HG02763 (cell line): ENCODE results near the gene NEUROD4.

ENCODE experiments used
- ATAC-seq: cut with Tn5 transposase; IDR thresholded peaks from one replicate; pipeline ENCODE4 v1.9.1; 2021; ENCODE audit warnings: mild to moderate bottlenecking, moderate library complexity; ENCODE audit not compliant: unreplicated experiment

NEUROD4 gene

DNA sequence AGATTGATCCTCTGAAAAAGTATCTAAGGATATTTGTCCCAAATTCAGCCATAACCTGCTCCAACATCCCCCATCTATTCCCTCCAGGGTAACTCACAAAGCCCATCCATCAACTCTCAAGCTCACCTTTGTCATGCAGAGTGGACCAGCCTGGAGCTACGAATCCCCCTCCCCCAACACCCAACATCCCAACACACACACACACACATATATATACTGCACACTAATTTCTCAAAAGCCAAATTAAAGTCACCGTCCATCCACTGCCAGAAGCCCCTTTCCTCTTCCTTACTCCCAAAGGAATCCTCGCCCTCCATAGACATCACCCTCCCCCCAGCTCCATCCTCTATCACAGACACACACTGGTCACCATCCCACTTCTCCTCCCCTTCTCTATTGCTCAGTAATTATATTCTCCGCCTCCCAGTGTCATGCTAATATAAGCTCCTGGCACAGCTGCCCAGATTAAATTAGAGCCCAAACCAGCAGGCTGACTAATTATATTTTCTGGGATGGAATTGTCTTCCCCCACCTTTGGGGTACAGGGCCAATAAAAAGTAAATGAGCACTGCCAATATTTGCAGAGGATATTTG lies 21.7 kb upstream of the NEUROD4 start:
- ATAC-seq = no peak

DNA sequence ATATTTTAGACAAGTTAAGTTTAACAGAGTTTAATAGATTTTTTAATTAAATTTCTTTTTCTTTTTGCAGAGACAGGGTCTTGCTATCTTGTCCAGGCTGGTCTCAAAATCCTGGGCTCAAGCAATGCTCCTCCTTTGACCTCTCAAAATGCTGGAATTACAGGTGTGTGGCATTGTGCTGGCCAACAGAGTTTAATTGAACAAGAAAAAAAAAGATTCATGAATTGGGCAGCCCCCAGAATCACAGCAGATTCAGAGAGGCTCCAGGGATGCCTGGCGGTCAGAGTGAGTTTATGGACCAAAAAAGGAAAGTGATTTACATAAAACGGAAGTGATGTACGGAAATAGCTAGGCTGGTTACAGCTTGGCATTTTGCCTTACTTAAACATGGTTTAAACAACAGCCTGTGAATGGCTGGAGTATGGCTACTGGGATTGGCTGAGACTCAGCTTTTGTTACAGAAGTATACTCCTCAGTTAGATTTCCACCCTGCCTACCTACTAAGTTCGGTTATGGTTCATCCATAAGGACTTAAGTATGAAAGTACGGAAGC lies 20.7 kb upstream of the NEUROD4 start:
- ATAC-seq = no peak

DNA sequence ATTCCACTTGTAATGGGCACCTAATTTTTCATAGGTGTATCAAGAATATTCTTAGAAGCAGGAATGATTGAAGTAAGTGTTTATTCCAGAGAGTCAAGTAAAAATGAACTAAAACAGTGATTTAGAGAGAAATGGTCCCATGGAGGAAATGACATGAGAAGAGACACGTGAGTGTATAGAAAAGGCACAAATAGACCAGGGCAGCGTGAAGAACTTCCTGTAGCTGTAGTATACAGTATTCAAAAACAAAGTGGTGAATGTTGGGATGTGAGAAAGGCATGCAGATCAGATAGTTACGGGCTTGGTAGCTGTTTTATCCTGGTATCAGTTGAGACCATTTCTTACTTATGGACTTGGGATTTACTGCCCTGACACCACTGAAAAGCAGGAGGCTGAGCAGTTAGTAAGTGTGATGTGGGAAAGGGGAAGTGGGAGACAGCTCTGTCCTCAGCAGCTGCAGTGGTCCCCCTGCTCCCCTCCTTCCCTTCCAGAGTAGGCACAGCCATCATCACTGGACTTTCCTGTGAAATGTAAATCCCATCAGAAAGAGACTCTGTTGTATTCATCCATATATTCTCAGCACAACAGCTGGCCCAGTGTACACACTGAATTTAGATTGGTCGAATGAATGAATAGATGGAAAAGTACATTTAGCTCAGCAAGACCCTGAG lies 18.4 kb upstream of the NEUROD4 start:
- no peak for ATAC-seq

DNA sequence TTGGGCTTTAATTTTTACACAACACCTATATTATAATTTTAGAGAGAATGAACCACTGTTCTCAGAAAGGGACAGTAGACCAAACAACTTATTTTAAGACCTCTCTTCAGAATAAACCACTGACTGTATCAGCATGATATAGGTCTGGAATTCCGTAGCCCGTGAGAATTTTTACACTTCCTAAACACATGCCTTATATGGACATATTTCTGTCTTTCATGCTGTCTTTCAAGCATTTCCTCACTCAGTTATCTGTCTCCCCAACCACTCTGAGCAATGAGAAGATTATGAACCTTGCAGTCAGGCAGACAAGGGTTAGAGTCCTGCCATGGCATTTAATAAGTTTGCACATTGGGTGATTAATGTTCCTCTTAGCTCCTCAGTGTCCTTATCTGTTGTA lies 17.4 kb upstream of the NEUROD4 start:
- no peak for ATAC-seq

DNA sequence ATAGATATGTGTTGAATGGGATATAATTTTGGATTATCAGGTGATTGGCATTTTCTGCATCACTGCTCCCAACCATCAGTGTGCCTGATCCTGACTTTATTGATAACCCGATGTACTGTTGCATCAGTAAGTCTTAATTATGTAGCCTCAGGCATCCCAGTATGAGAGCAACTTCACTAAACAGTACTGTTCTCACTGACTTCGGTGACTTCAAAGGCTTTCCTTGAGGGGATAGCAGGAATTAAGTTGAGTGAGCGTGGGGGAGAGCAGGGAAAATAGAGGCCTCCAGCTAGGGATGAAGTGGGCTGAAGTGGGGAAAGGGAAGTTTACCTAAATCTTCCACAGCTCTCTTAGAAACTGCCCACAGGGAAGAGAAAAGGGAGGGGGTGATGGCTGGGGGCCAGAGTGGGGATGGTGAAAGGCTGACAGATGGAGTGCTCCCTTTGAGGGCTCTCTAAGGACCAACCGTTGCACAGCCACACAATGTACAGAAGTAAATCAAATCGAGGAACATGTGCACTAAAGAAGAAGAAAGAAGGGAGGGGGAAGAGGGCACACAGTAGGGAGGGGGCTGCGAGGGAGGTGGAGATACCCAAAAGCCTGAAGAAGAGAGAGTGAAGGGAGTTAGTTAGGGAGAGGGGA lies 10.7 kb upstream of the NEUROD4 start:
- ATAC-seq = no peak

DNA sequence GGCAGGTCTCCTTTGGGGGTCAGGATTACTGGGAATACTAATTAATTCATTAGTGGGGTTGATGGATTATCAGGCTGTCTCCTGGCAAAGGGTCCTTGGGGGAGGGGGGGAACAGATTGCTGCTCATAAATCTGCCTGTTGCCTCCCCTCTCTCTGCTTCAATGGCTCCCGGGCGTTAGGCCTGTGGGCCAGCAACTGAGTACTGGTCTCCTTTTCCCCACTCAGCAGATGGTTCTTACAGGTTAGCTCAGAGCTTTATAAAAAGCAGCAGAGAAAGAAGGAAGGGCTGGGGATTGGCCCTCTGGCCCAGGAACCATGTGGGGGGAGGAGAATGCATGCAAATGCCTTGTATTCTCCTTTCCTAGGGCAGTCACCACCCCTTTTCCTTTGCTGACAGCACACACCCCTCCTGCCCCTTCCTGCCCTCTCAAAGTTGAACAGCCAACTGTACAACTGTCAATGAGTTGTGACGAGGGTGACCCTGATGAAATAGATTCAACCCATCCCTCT lies 2.3 kb upstream of the NEUROD4 start:
- ATAC-seq = no peak

DNA sequence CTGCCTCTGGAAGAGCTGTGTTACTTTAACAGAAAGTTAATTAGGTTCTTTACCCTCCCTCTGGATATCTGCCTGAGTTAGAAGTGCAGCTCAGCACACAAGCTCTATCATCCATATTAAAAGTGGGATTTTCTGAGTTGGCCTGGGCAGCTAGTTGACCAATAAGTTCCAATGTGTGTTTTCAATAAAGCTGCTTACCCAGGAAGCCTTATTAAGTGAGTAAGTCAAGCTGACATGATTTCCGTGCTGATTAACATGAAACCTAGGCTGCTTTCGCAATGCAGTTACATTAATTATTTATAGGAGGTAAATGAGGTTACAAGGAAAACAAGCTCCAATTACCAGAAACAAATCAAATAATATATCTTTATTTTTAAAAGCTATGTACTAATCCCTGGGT lies 4.8 kb downstream of the NEUROD4 start:
- no peak for ATAC-seq

DNA sequence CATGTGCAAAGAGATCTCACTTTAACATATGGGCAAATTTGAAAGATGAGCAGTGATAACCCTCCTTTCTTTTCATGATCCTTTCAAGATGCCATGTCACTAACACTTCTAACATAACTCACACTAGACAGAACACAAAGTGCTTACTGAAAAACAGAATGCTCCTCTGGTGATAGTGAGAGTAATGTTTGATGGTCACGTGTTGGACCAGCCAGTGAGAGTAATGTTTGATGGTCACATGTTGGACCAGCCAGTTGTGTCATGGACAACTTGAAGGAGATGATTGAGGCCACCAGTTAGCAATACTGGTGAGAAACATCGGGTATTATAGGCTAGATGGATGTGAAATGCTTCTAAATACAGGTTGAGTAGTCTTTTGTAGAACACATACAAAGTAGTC lies 5.7 kb downstream of the NEUROD4 start:
- ATAC-seq = no peak

DNA sequence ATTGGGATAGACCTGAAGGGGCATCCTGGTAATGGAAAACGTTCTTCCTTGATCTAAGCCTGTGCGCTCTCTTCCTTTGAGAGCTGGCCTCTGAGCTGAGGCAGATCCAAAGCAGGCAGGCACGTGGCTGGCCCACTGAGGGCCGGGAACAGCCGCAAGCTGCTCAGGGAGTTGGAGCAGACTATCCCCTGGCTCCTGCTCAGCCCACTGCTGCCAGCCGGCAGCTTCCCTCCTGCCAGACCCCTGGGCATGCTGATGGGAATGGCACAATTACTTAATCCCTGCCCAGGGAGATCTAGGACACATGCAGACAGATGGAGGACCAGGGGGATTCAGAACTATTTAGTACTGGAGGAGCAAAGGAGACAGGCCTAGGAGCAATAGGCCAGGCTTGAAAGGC lies 14.4 kb downstream of the NEUROD4 start:
- no peak for ATAC-seq

DNA sequence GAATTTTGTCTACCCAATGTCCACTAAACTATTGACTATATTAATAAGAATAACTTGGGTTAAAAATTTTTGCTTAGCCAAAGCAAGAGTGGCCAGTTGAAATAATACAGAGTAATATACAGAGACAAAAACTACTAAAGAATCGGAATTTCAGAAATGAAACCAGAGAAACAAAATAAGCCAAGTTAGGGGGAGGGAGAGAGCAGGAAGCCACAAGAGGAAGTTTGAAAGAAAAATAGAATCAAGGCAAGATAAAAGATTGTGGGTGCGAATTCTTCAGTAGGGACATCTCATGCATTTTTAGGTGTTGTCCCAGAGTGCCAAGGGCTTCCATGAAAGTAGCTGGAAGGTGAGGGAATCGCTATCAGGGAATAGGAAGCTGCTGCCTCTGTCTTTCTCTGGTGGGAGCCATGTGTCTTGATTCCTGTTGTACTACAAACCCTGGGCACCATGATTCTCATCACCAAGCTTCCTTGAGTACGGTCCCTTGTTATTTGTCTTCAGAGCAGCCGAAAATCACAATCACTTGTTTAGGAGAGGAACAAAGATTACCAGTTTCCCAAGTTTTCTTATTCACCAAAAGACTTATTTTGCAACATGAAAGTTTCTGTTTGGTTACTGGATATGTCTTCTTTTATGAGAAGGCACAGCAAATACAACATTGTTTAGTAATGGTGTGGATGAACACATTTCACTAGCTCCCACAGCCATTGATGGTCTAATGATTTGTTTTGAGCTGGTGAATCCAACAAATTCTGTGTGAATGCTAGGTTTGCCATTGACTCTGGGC lies 16.7 kb downstream of the NEUROD4 start:
- ATAC-seq = no peak

DNA sequence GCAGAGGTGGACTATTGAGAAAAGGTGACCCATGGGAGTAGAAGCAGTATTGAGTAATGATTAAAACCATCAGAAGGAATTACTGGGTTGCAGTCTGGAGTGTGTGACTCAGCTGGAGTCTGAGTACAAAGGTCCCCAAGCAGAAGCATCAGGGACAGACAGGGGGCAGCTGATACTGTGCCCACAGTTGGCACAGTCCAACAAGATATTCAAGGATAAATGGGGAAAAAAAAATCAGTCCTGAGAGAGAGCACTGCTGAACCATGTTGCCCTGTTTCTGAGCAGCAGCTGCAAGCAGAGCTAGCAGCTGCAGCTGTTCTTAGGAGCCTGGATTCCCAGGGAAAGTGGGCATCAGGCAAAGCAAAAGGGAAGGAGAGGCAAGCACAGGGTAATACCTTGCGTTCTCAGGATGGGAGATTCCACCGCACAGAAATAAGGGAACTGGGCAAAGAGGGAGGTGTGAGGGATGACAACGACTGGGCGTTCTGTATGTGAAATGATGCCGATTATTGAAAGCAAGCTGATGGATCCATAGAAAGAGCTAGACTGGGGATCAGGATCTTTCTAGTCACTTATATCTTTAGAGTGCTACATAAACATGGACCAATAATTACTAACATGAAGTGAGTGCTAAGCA lies 17.7 kb downstream of the NEUROD4 start:
- no peak for ATAC-seq

DNA sequence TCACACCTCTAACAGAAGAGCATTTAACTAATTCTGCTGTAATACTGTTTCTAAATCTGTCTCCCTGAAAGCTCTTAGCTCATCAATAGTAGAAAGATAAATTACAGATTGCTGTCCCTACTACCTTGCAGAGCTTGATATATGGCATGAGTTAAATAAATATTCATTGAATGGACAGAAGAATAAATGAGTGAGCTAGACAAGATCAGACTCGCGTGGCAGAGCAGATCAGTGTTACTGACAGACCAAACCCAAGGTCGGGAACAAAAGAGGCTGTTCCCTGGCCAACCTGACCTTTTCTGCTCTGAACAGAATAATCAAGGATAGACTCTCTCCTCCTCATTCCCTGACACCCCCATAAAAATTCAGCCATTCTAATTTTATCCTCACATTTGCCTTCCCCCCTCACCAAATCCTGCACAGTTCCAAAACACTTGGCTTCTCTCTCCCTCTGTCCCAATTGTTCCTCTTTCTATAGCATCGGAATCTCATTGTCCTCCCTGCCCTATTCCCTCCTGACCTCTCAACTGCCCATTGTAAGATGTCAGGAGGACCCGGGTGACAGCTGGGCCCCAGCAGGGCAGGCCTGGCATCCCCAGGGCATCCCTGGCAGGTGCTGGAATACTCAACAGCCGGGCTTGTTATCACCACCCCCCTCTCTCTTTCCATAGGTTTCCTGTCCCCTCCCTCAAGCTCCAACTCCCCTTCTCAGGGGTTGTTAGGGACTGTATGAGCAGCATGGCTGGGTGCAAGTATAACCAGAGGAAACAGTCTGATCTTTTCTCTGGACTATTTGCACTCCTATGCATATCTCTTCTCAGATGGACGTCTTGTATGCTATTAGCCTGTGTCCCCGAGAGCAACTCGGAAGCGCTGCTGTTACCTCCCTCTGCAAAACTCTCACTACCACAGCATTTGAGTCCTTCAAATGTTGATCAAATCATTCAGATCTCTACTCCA lies 19.9 kb downstream of the NEUROD4 start:
- ATAC-seq = no peak

DNA sequence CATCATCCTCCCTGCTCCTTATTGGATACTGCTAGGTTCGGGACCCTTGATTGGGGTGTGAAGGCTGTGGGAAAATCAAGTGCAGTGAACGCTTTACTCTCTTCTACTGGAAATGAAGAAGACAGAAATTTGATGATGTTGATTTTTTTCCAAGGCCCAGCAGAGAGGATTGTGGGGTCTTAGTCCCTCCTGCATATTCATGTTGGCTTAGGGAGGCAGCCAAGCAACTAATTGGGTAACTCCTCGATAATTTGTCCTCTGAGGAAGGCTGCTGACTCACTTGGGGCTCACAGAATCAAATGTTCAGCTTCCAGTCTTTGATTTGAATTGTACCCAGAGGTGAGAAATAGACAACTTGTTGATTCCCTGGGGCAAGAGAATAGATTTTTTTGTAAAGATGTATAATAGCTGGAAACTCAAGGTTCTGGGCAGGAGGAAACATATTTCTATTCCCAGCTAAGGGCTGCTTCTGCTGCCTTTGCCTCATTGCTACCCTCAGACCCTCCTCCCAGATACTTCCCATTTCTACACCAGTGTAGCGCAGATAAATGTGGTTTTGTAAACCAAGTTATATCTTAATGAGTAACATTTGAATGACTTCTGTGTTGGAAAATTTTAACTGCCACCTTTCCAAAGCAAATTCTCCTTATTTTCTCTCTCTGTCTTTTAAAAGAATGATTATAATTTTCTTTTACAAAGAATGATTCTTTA lies 21.7 kb downstream of the NEUROD4 start:
- no peak for ATAC-seq

DNA sequence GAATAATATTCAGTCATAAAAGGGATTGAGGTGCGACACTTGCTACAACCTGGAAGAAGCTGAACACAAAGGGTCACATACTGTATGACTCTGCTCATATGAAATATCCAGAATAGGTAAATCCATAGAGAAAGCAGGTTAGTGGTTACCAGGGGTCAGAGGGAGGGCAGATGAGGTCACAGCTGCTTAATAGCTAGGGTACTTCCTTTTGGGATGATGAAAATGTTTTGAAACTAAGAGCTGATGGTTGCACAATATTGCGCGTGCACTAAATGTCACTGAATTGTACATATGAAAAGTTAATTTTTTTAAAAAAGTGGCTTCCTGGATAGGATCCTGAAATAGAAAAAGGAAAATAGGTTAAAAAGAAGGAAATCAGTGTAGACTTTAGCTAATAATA lies 23.8 kb downstream of the NEUROD4 start:
- ATAC-seq = no peak

DNA sequence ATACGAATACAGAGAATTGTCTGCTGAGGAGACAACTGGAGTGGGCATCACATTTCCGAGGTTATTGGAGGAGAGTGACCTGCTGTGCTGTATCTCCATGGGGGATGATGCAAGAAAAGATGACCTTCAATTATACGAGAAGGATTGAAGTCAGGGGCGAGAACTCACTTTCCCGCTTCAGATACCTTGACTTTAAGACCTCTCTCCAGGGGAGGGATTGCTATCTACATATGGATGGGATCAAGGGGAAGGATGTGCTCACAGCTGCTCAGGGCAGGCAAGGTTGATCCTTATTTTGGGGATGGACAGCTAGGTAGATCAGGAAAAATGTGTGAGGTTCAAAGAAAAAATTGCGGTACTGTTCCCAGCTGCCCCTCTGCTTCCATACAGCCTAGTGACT lies 24.4 kb downstream of the NEUROD4 start:
- no peak for ATAC-seq

DNA sequence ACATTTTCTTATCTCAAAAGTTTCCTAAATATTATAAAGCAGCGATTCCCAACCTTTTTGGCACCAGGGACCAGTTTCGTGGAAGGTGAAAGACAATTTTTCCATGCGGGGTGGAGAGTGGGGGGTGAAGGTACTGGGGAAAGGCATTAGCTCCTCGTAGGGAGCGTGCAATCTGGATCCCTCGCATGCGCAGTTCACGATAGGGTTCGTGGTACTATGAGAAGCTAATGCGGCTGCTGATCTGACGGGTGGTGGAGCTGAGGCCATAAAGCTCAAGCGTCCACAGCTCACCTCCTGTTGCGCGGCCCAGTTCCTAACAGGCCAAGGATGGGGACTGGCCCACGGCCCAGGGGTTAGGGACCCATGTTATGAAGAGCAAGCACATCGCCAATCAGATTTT lies 29.9 kb downstream of the NEUROD4 start:
- no peak for ATAC-seq

DNA sequence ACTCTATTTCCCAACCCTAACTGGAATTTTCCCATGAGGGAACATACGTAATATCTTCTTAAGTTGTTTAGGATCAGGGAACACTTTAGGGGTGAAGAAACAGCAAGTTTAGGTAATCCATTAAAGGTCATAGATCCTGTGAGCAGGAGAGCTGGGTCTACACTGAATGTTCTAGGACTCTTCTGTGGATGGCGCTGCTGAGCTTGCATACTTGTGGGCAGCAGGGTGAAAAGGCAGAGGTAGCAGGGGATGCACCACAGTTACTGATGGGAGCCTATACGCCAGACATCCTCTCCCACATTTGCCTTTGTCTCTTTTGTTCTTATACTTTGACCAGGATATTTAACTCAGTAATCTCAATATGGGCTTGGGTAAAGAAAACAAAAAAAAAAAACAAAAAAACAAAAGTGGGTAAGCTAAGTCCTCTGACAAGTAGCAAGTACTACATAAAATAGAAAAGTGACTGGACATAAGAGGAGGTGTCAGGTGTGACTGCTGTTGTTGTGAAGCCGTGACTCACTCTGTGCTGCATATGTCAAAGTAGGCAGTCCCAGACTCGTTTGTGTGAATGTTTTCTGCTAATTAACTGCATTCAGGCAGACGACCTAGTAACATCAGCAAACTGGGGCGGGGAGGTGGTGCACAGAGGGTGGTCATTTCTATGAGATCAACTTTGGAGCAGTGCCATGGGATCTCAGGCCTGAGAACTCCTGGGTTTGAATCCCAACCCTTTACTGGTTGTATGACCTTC lies 31.6 kb downstream of the NEUROD4 start:
- ATAC-seq = no peak

DNA sequence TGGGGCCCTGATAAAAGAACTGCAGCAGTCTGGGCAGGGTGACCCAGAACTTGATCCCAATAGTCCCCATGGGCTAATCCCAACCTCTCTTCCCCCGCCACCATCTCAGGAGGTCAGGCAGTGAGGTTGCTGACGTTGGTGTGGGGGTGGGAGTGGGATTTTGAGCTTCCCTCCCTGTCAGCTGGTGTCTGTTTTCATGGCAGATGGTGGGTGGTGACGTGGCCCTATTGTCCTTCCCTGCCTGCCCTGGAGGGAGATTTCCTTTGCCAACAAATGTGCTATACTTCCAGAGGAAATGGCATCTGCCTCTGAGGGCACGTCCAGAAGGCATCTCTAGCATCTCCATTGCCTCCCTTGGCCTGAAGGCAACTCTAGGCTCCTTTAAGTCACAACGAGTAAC lies 37.7 kb downstream of the NEUROD4 start:
- ATAC-seq = no peak
